NT2/D1 (cell line): Measurements from ENCODE around the gene SLC15A3.

ENCODE experiments used
- DNase-seq: peaks from one replicate; pipeline ENCODE4 v3.0.0-alpha.2; 2011; ENCODE audit warnings: low read depth, low spot score
- H3K27me3 ChIP-seq: 2 replicates; pipeline ENCODE4 v1.6.0; 2011; ENCODE audit warnings: mild to moderate bottlenecking; ENCODE audit not compliant: insufficient read length, insufficient read depth
- H3K36me3 ChIP-seq: 2 replicates; pipeline ENCODE4 v1.6.1; 2011; ENCODE audit warnings: mild to moderate bottlenecking, low read length, mixed read lengths; ENCODE audit not compliant: insufficient read depth, insufficient read length
- H3K4me1 ChIP-seq: 2 replicates; pipeline ENCODE4 v1.5.1; 2011; ENCODE audit not compliant: insufficient read depth, insufficient read length
- H3K4me3 ChIP-seq: 2 replicates; pipeline ENCODE4 v1.5.1; 2011; ENCODE audit warnings: low read depth; ENCODE audit not compliant: insufficient read length
- H3K9ac ChIP-seq: 2 replicates; pipeline ENCODE4 v1.6.0; 2011; ENCODE audit warnings: low read depth; ENCODE audit not compliant: insufficient read length
- H3K9me3 ChIP-seq: 2 replicates; pipeline ENCODE4 v1.5.1; 2011; ENCODE audit warnings: mild to moderate bottlenecking, low read length; ENCODE audit not compliant: insufficient read depth
- SUZ12 ChIP-seq: IDR thresholded peaks from 2 replicates; pipeline ENCODE4 v1.6.1; 2011; ENCODE audit not compliant: insufficient read length, insufficient read depth; ENCODE audit errors: extremely low read depth
- YY1 ChIP-seq: IDR thresholded peaks from 2 replicates; pipeline ENCODE4 v1.6.1; 2011; ENCODE audit not compliant: insufficient read length, insufficient read depth
- ZNF274 ChIP-seq: IDR thresholded peaks from 2 replicates; pipeline ENCODE4 v1.6.1; 2011; ENCODE audit warnings: mild to moderate bottlenecking, low read depth, low read length

SLC15A3 gene

DNA sequence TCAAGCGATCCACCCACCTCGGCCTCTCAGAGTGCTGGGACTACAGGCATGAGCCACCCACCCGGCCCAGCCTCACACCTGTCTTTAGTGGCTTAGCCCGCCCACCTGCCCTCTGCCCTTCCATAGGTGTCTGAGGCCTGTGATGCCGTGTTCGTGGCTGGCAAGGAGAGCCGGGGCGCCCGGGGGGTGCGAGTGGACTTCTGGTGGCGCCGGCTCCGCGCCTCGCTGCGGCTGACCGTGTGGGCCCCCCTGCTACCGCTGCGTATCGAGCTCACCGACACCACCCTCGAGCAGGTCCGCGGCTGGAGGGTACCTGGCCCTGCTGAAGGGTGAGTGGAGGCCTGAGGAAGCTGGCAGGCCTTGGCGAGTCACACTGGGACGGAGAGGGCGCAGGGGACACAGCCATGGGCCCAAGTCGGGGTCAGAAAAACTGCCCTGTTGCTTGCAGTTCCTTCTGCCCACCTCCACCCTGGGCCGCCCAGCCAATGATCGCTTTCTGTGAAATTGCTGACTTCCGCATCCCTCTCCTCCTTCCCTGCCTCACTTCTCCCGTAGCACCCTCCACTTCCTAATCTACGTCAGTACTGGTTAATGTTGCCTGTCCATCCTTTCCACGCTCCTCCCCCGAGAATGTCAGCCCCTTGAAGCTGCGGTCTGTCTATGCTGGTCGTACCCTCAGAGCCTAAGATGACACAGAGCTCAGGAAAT is 18.4 kb downstream of the SLC15A3 start:
- H3K27me3 ChIP-seq, result no peaks in the 10 kb centered on the region
- H3K4me1 ChIP-seq, result peaks cover 19% of the 10 kb centered on the region
- no peaks in the 10 kb centered on the region for H3K9me3 ChIP-seq
- TF ChIP-seq YY1 (no peak), SUZ12 (no peak), ZNF274 (no peak)
- H3K9ac ChIP-seq, result no peak overlapping the region
- no peak overlapping the region for H3K4me3 ChIP-seq
- peaks cover 92% of the 10 kb centered on the region for H3K36me3 ChIP-seq
- DNase-seq, result no peak

DNA sequence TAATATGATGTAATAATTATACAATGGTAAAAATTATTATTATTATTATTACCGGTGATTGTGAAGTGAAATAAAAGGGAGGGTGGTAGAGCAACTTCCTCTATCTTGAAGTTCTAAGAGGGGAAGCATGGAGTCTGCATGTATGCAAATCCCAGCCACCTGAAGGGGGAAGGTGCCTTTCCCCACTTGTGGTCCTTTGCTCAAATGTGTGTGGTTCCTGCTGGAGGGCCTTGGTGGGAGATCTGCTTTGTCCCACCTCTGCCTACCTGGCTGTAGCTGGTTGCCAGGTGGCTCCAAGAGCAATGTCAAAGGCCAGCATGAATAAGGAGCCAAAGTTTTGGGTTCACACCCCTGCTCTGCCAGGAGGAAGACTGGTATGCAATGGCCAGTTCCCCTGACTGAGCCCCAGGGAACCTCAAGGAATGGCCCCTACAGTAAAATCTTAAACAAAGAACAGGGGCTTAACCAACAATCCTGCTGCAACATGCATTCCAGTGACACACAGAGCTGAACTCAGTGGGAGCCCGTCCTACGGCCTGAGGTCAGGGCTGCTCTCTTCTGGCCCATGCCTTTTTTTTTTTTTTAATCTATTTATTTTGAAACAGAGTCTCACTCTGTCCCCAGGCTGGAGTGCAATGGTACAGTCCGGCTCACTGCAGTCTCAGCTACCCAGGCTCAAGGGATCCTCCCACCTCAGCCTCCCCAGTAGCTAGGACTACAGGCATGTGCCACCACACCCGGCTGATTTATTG is 19.2 kb downstream of the SLC15A3 start:
- Histone ChIP-seq H3K4me1 (peaks cover 19% of the 10 kb centered on the region), H3K27me3 (no peaks in the 10 kb centered on the region), H3K4me3 (no peak overlapping the region), H3K9ac (no peak overlapping the region), H3K9me3 (no peaks in the 10 kb centered on the region), H3K36me3 (peaks cover 96% of the 10 kb centered on the region)
- no peak for TF ChIP-seq YY1
- no peak for TF ChIP-seq SUZ12
- no peak for TF ChIP-seq ZNF274
- DNase-seq, result peak; percentile 83

GRCh38 chr11:60931917-60932316 is 20.1 kb downstream of the SLC15A3 start:
- H3K4me1 ChIP-seq, result peaks cover 19% of the 10 kb centered on the region
- no peak overlapping the region for H3K9ac ChIP-seq
- no peaks in the 10 kb centered on the region for H3K27me3 ChIP-seq
- no peaks in the 10 kb centered on the region for H3K9me3 ChIP-seq
- peaks cover 96% of the 10 kb centered on the region for H3K36me3 ChIP-seq
- H3K4me3 ChIP-seq, result no peak overlapping the region
- TF ChIP-seq SUZ12 (no peak), ZNF274 (no peak), YY1 (no peak)
- no peak for DNase-seq

DNA sequence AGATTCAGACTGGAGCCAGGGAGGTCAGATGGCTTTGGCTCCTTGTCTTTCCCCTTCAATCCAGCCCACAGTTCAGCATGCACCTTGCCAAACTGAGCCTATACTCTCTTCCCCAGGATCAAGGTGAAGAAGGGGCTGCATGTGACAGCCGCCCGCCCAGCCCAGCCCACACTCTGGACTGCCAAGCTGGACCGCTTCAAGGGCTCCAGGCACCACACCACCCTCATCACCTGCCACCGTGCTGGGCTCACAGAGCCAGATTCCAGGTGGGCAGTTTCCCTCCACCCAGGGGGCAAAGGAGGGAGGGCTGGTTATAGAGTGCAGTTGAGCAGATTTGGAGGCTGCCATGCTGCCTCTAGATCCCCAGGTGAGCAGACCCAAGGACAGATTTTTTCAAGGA is 21.6 kb downstream of the SLC15A3 start:
- Histone ChIP-seq H3K9ac (no peak overlapping the region), H3K4me3 (no peak overlapping the region), H3K36me3 (peaks cover 91% of the 10 kb centered on the region), H3K4me1 (peaks cover 19% of the 10 kb centered on the region), H3K9me3 (no peaks in the 10 kb centered on the region), H3K27me3 (no peaks in the 10 kb centered on the region)
- TF ChIP-seq YY1 (no peak), ZNF274 (no peak), SUZ12 (no peak)
- DNase-seq, result no peak

DNA sequence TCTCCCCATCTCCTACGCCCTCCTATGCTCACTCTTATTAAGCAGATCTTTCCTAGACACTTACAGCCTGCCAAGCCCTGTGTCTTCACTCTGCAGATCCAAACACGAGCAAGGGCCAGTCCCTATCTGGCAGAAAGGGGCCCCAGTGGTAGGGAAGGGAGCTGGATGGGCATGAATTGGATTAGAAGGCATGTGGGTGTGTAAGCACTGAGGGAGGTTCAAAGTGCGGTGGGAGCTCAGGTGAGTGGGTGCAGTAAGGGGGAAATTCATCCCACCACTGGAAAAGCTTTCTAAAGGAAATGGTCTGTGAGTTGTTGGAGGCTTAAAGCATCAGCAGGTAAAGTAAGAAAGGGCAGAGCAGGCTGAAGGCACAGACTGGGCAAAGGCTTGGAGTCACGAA is 22.2 kb downstream of the SLC15A3 start:
- Histone ChIP-seq H3K4me1 (peaks cover 19% of the 10 kb centered on the region), H3K4me3 (no peak overlapping the region), H3K36me3 (peaks cover 85% of the 10 kb centered on the region), H3K9ac (no peak overlapping the region), H3K27me3 (no peaks in the 10 kb centered on the region), H3K9me3 (no peaks in the 10 kb centered on the region)
- no peak for DNase-seq
- TF ChIP-seq SUZ12 (no peak), ZNF274 (no peak), YY1 (no peak)

- Histone ChIP-seq H3K4me1 (peaks cover 18% of the 10 kb centered on the region), H3K9ac (no peak overlapping the region), H3K27me3 (no peaks in the 10 kb centered on the region), H3K4me3 (no peak overlapping the region), H3K36me3 (peaks cover 74% of the 10 kb centered on the region), H3K9me3 (peaks cover 4% of the 10 kb centered on the region; the same call in 1 of the 2 replicates)
- no peak for TF ChIP-seq ZNF274
- TF ChIP-seq SUZ12, result no peak
- TF ChIP-seq YY1, result no peak
- DNase-seq, result no peak
These were observed 23.4 kb downstream of the SLC15A3 start for GRCh38 chr11:60928563-60929001.

- TF ChIP-seq SUZ12, result no peak
- TF ChIP-seq YY1, result no peak
- no peak for TF ChIP-seq ZNF274
- H3K36me3 ChIP-seq, result peaks cover 77% of the 10 kb centered on the region
These were observed 24.4 kb downstream of the SLC15A3 start for GRCh38 chr11:60927600-60927999.

More at GRCh38 chr11:60927600-60927999, 24.4 kb downstream of the SLC15A3 start:
- Histone ChIP-seq H3K27me3 (no peaks in the 10 kb centered on the region), H3K9ac (no peak overlapping the region), H3K9me3 (peaks cover 7% of the 10 kb centered on the region; the same call in 1 of the 2 replicates), H3K4me3 (no peak overlapping the region), H3K4me1 (peaks cover 13% of the 10 kb centered on the region)
- DNase-seq, result no peak
